Prostate gland (tissue), 2 donors: ENCODE measurements around the gene RALGDS. TPM values are rescaled to one million over a fixed set of nuclear protein-coding genes. Genes with fewer than 3 reads are reported as not detected.
A peak's percentile ranks its signal among the peaks of the same experiment; 100 is the strongest.

ENCODE experiments used
- DNase-seq: peaks from one replicate; pipeline ENCODE4 v3.0.0-alpha.2; 2019; ENCODE audit warnings: low spot score
- H3K27ac ChIP-seq, 2 donors: fragments of 200-600 bp; sonication (generic); 2 replicates each; pipeline ENCODE4 v1.5.1; 2017 to 2019
- H3K27me3 ChIP-seq: fragments of 200-600 bp; sonication (generic); replicated peaks from 2 replicates; pipeline ENCODE4 v1.5.1; 2019; ENCODE audit not compliant: insufficient read depth
- H3K36me3 ChIP-seq, 2 donors: fragments of 200-600 bp; sonication (generic); 1 replicate in 1 of 2; 2 replicates in 1 of 2; pipeline versions ENCODE4 v1.5.1 to v1.8.1; 2017 to 2019
- H3K4me1 ChIP-seq: fragments of 200-600 bp; sonication (generic); replicated peaks from 2 replicates; pipeline ENCODE4 v1.5.1; 2019
- H3K4me3 ChIP-seq, 2 donors: fragments of 200-600 bp; sonication (generic); 2 replicates each; pipeline ENCODE4 v1.5.1; 2017 to 2019
- H3K9me3 ChIP-seq: fragments of 200-600 bp; sonication (generic); 2 replicates; pipeline ENCODE4 v1.5.1; 2017
- POLR2A ChIP-seq: fragments of 450-650 bp; IDR thresholded peaks from one replicate; pipeline ENCODE4 v1.6.1; 2016; ENCODE audit warnings: antibody characterized with exemption, mild to moderate bottlenecking
- POLR2AphosphoS5 ChIP-seq: sonication (generic); formaldehyde crosslinking; IDR thresholded peaks from one replicate; pipeline ENCODE4 v1.6.1; 2017; ENCODE audit warnings: antibody characterized with exemption
- whole genome bisulfite sequencing: methylation state at CpG from one replicate; pipeline ENCODE4 v1.1.5; 2018; 5-methylcytosine and 5-hydroxymethylcytosine counted together
- intact Hi-C: fragments of 100-400 bp; cut with DNase I; formaldehyde crosslinking; loops from one replicate; pipeline ENCODE4 v1.14.2; 2022
- total RNA-seq, 2 donors: library from RNA; depleted of rRNA; stranded (reverse); fragments of >200 nt; gene quantifications; one replicate each; pipeline ENCODE4 v1.1.0, GENCODE V29; 2016
- TF ChIP-seq, protein P1 (sequence below), 4 experiments: fragments of 200-600 bp in 2 of 4; fragments of 450-650 bp in 2 of 4; sonication (generic) in 2 of 4; IDR thresholded peaks; 1 replicate in 3 of 4; 2 replicates in 1 of 4; pipeline ENCODE4 v1.5.1; 2016 to 2019; ENCODE audit warnings: antibody characterized with exemption in 4 of 4, mild to moderate bottlenecking in 2 of 4, moderate library complexity in 2 of 4

Gene RALGDS
- total RNA-seq, 2 donors from 2014 or later: 49.6 to 77.4 TPM

DNA sequence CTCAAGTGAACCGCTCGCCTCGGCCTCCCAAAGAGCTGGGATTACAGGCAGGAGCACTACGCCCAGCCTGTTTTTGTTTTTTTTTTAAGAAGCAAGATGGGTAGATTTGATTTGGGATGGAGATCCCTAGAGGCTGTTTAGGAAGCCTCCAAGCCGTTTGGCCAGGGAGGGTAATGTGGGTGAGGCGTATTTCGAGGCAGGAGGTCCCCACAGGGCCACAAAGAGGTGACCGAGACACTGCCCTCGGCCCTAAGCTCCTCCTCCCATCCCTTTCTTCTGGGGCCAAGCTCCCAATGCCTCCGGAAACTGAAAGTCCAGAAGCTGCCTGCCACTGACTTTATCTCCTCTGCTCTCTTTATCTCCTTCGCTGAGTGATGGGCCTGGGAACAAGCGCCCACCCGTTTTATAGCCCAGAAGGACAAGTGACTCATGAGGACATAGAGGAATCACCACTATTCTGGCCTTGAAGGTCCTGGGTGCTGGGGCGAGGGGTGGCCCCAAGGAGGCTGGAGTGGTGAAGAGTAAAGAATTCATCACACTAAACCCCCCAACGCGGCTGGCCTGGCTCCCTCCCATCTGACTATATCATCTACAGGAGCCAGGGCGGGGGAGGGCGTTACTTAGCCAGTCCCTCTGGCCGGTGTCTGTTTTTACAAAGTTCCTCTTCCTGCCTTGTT, 2.0 kb upstream of the RALGDS start:
- H3K36me3 ChIP-seq: no peaks in the 10 kb centered on the region
- no peak overlapping the region for H3K4me3 ChIP-seq
- H3K27me3 ChIP-seq: no peaks in the 10 kb centered on the region
- TF ChIP-seq POLR2A (no peak), POLR2AphosphoS5 (no peak)
- TF ChIP-seq, protein P1, sequence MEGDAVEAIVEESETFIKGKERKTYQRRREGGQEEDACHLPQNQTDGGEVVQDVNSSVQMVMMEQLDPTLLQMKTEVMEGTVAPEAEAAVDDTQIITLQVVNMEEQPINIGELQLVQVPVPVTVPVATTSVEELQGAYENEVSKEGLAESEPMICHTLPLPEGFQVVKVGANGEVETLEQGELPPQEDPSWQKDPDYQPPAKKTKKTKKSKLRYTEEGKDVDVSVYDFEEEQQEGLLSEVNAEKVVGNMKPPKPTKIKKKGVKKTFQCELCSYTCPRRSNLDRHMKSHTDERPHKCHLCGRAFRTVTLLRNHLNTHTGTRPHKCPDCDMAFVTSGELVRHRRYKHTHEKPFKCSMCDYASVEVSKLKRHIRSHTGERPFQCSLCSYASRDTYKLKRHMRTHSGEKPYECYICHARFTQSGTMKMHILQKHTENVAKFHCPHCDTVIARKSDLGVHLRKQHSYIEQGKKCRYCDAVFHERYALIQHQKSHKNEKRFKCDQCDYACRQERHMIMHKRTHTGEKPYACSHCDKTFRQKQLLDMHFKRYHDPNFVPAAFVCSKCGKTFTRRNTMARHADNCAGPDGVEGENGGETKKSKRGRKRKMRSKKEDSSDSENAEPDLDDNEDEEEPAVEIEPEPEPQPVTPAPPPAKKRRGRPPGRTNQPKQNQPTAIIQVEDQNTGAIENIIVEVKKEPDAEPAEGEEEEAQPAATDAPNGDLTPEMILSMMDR (IDR thresholded peaks at IDR 0.05): no peak
- intact Hi-C loops: no loop called here
- DNase-seq: no peak
- no peaks in the 10 kb centered on the region for H3K9me3 ChIP-seq
- 54% methylated on average over 19 of the region's 19 CpGs for WGBS
- H3K27ac ChIP-seq: peak overlapping the region in 1 of 2 donors; percentile 21
- peaks cover 32% of the 10 kb centered on the region for H3K4me1 ChIP-seq

DNA sequence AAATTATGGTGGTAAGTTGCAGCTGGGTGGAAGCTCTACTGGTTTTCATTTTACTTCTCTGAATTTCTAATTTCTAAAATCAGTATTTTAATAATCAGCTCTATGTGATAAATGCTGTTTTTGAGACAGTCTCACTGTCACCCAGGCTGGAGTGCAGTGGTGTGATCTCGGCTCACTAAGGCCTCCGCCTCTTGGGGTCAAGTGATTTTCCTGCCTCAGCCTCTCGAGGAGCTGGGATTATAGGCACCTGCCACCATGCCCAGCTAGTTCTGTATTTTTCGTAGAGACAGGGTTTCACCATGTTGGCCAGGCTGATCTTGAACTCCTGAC, 1.5 kb upstream of the RALGDS start:
- no peaks in the 10 kb centered on the region for H3K36me3 ChIP-seq
- H3K4me1 ChIP-seq: peaks cover 34% of the 10 kb centered on the region
- 80% methylated on average over 4 of the region's 4 CpGs for WGBS

DNA sequence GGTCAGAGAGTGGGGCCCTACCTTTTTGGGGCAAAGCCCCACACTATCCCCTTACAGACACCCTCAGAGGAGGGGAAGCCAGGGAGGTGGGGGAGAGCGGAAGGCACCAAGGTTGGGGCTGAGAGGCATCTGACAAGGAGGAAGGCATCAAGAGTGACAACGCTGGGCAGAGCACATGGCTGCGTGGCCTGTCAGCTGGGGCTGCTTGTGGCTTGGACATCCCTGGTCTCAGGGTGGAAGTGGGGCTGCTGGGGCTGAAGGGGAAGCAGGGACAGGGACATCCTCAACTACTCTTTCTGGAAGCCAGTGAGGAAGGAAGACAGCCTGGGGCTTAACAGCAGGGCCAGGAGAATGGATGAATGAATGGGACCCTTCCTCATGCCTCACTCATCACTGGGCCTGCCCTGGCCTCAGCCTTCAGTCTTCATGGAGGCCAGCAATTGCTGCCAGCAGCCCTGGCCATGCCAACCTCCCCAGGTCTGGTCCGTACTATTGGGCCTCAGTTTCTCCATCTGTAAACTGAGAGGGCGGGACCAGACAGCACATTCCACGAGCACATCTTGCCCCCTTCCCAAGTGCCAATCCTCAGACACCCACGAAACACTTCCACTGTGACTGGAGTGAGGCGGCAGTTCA, 993 bp upstream of the RALGDS start:
- DNase-seq: no peak
- no peak for TF ChIP-seq POLR2AphosphoS5
- TF ChIP-seq POLR2A: no peak
- TF ChIP-seq, protein P1 (IDR thresholded peaks at IDR 0.05): no peak
- no peaks in the 10 kb centered on the region for H3K27me3 ChIP-seq
- 73% methylated on average over 8 of the region's 8 CpGs for WGBS
- H3K4me3 ChIP-seq: no peak overlapping the region
- no peaks in the 10 kb centered on the region for H3K36me3 ChIP-seq
- H3K4me1 ChIP-seq: peaks cover 35% of the 10 kb centered on the region
- intact Hi-C loops: loop anchor here (2.0 kb wide), 1 partner anchor 23 kb away; no protein-coding TSS in a partner anchor
- H3K27ac ChIP-seq: peak overlapping the region; percentile 85
- no peaks in the 10 kb centered on the region for H3K9me3 ChIP-seq

More for the DNA sequence above, 1.5 kb upstream of the RALGDS start:
- TF ChIP-seq, protein P1 (IDR thresholded peaks at IDR 0.05): no peak
- no peak for TF ChIP-seq POLR2AphosphoS5
- no peak for TF ChIP-seq POLR2A
- H3K27ac ChIP-seq: no peak overlapping the region
- H3K4me3 ChIP-seq: no peak overlapping the region
- H3K27me3 ChIP-seq: no peaks in the 10 kb centered on the region
- intact Hi-C loops: no loop called here
- H3K9me3 ChIP-seq: no peaks in the 10 kb centered on the region
- no peak for DNase-seq

DNA sequence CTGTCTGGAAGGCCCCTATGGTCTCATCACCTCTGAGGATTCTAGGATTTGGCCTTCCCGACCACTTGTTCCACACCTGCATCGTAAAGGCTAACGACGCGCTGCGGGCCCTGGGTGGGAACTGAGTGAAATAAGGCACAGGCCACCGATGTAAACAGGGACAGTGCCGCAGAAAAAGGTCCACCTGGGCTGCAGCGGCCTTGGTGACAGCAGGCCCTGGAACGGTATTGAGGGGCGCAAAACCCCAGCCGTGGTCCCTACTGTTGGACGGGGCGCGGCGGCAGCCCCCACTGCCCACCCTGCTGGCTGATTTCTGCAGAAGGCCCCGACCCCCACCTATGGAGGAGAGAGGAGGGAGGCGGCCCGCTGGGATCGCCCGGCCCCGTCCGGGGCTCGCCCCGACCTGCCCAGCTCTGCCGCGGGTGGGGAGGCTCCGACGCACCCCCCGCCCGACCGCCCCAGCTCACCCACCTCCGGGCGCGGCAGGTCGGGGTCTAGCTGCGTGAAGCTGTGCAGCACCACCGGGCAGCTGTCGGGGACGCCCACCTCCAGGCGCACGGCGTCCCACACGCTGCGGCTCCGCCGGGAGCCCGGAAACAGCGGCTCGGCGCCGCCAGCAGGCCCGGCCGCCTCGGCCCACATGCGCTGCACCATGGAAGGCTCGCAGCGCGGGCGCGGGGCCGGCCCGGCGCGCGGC, 391 bp downstream of the RALGDS start:
- H3K27me3 ChIP-seq: no peaks in the 10 kb centered on the region
- no peaks in the 10 kb centered on the region for H3K36me3 ChIP-seq
- DNase-seq: no peak
- under 1% methylated on average over 31 of the region's 66 CpGs for WGBS
- peak overlapping the region; percentile 84 to 85 for H3K27ac ChIP-seq
- intact Hi-C loops: loop anchor here (2.0 kb wide), 1 partner anchor 24 kb away; no protein-coding TSS in a partner anchor
- H3K9me3 ChIP-seq: no peaks in the 10 kb centered on the region
- TF ChIP-seq POLR2A (peak; percentile 30), POLR2AphosphoS5 (no peak)
- TF ChIP-seq, protein P1 (IDR thresholded peaks at IDR 0.05): peak in 1 of 4 experiments; percentile 22
- peak overlapping the region; percentile 65 to 68 for H3K4me3 ChIP-seq
- peaks cover 28% of the 10 kb centered on the region for H3K4me1 ChIP-seq
